B cell (primary cell): ENCODE measurements around the gene ABCA7. TPM values are rescaled to one million over a fixed set of nuclear protein-coding genes. Genes with fewer than 3 reads are reported as not detected.

Source experiments
- ATAC-seq: fragments of 200-7000 bp; cut with Tn5 transposase; one replicate; pipeline ENCODE4 v1.10.0; 2021; ENCODE audit warnings: low read depth, mild to moderate bottlenecking, moderate number of reproducible peaks, moderate library complexity
- CTCF ChIA-PET: fragments of 350-600 bp; sonication (Branson Sonifier 250); formaldehyde crosslinking; loops from one replicate; lab custom pipeline; 2021; ENCODE audit warnings: antibody characterized with exemption, inconsistent platforms; lab: Charles Lee
- POLR2A ChIA-PET: fragments of 350-600 bp; sonication (Branson Sonifier 250); formaldehyde crosslinking; loops from one replicate; lab custom pipeline; 2021; ENCODE audit warnings: antibody characterized with exemption; lab: Charles Lee
- DNase-seq: peaks from one replicate; pipeline ENCODE4 v3.0.0; 2013
- H2AFZ ChIP-seq: 2 replicates; pipeline ENCODE4 v1.6.1; 2012; ENCODE audit warnings: mild to moderate bottlenecking, low read depth, low read length; ENCODE audit not compliant: insufficient read depth, poor library complexity, severe bottlenecking
- H3K27ac ChIP-seq, 2 donors: 1 replicate in 1 of 2; 2 replicates in 1 of 2; pipeline ENCODE4 v1.5.1; 2012 to 2013; ENCODE audit warnings: low read length in 2 of 2, mild to moderate bottlenecking in 2 of 2, moderate library complexity in 1 of 2
- H3K27me3 ChIP-seq, 4 experiments: fragments of 200-600 bp in 1 of 4; sonication (generic) in 1 of 4; replicated peaks in 1 of 4; 1 replicate in 2 of 4; 2 replicates in 2 of 4; pipeline versions ENCODE4 v1.6.1 to v1.7.0; 2013 to 2016; ENCODE audit warnings: low read length in 3 of 4, mild to moderate bottlenecking in 2 of 4, mixed read lengths in 1 of 4, moderate library complexity in 1 of 4; ENCODE audit not compliant: insufficient read depth in 4 of 4, control insufficient read depth in 3 of 4; ENCODE audit errors: control extremely low read depth in 1 of 4
- H3K36me3 ChIP-seq, 2 experiments: replicated peaks in 1 of 2; 1 replicate in 1 of 2; 2 replicates in 1 of 2; pipeline versions ENCODE4 v1.6.1 to v1.7.1; 2013; ENCODE audit warnings: low read length in 1 of 2; ENCODE audit not compliant: insufficient read depth in 2 of 2, control insufficient read depth in 1 of 2; ENCODE audit errors: control extremely low read depth in 1 of 2, extremely low read depth in 1 of 2
- H3K4me1 ChIP-seq, 2 donors: fragments of 200-600 bp in 1 of 2; sonication (generic) in 1 of 2; 1 replicate in 1 of 2; 2 replicates in 1 of 2; pipeline versions ENCODE4 v1.5.1 to v1.6.1; 2013 to 2017; ENCODE audit warnings: low read length in 2 of 2; ENCODE audit not compliant: control insufficient read depth in 2 of 2, insufficient read depth in 2 of 2
- H3K4me2 ChIP-seq: replicated peaks from 2 replicates; pipeline ENCODE3; 2012; ENCODE audit warnings: mild to moderate bottlenecking, low read depth, low read length; ENCODE audit not compliant: poor library complexity, severe bottlenecking
- H3K4me3 ChIP-seq, 5 experiments: fragments of 200-600 bp in 1 of 5; sonication (generic) in 1 of 5; 1 replicate in 3 of 5; 2 replicates in 2 of 5; pipeline versions ENCODE4 v1.5.1 to v1.7.0; 2011 to 2016; ENCODE audit warnings: low read length in 4 of 5, mild to moderate bottlenecking in 4 of 5, low read depth in 2 of 5, control low read depth in 1 of 5, moderate library complexity in 1 of 5; ENCODE audit not compliant: insufficient read depth in 1 of 5; ENCODE audit errors: control extremely low read depth in 1 of 5, extremely low read depth in 1 of 5
- H3K79me2 ChIP-seq: fragments of 200-600 bp; sonication (generic); one replicate; pipeline ENCODE4 v1.6.0; 2016; ENCODE audit warnings: low read length; ENCODE audit not compliant: control insufficient read depth, insufficient read depth
- H3K9ac ChIP-seq: fragments of 200-600 bp; sonication (generic); 2 replicates; pipeline ENCODE4 v1.6.1; 2017; ENCODE audit warnings: mild to moderate bottlenecking, low read length, moderate library complexity
- H3K9me3 ChIP-seq, 3 donors: one replicate each; pipeline versions ENCODE4 v1.6.1 to v1.7.1; 2013; ENCODE audit warnings: low read length in 2 of 3; ENCODE audit not compliant: control insufficient read depth in 2 of 3, insufficient read depth in 1 of 3; ENCODE audit errors: control extremely low read depth in 1 of 3
- H4K20me1 ChIP-seq: 2 replicates; pipeline ENCODE4 v1.6.0; 2012; ENCODE audit warnings: mild to moderate bottlenecking, low read length; ENCODE audit not compliant: insufficient read depth, control insufficient read depth, poor library complexity, severe bottlenecking
- H3K27ac Mint-ChIP-seq: one replicate; pipeline ENCODE4 v1.8.0; 2021; ENCODE audit warnings: mixed read lengths
- H3K27me3 Mint-ChIP-seq: one replicate; pipeline ENCODE4 v1.8.0; 2021; ENCODE audit warnings: mixed read lengths
- H3K4me1 Mint-ChIP-seq: one replicate; pipeline ENCODE4 v1.8.0; 2021; ENCODE audit warnings: mixed read lengths
- H3K4me3 Mint-ChIP-seq: one replicate; pipeline ENCODE4 v1.8.0; 2021; ENCODE audit warnings: mixed read lengths
- H3K9me3 Mint-ChIP-seq: one replicate; pipeline ENCODE4 v1.8.0; 2022; ENCODE audit warnings: mixed read lengths; ENCODE audit not compliant: insufficient read depth
- CTCF ChIP-seq: fragments of 200-600 bp; IDR thresholded peaks from one replicate; pipeline ENCODE4 v1.8.0; 2022; ENCODE audit warnings: antibody characterized with exemption, mild to moderate bottlenecking
- EZH2 ChIP-seq: IDR thresholded peaks from 2 replicates; pipeline ENCODE4 v1.6.1; 2012; ENCODE audit warnings: borderline replicate concordance, low read depth, mild to moderate bottlenecking, moderate library complexity, low read length; ENCODE audit not compliant: insufficient read depth, poor library complexity, severe bottlenecking
- WGBS: methylation state at CpG from one replicate; pipeline ENCODE4 v1.1.5; 2013; ENCODE audit warnings: missing lambda C conversion rate; ENCODE audit not compliant: insufficient coverage; 5-methylcytosine and 5-hydroxymethylcytosine counted together
- intact Hi-C: fragments of 100-400 bp; cut with micrococcal nuclease; formaldehyde crosslinking; loops from one replicate; pipeline ENCODE4 v1.10.0; 2022
- polyA plus RNA-seq: library from polyadenylated mRNA; depleted of rRNA; stranded (reverse); fragments of >200 nt; gene quantifications from 2 replicates; pipeline ENCODE4 v1.2.3, GENCODE V29; 2012
- total RNA-seq, 2 donors: library from RNA; stranded (reverse); fragments of 120-200 nt in 1 of 2; gene quantifications; 1 replicate in 1 of 2; 2 replicates in 1 of 2; pipeline versions ENCODE4 v1.2.3 to v1.2.4, GENCODE V29; 2013 to 2022

The ABCA7 gene
- total and polyA plus RNA-seq, 2 donors (not counting 1 experiment from before 2014, with no cell fraction given) = 192 to 281 TPM

- ChIA-PET CTCF (interaction anchor here (0.6 to 2.7 kb wide), 8 partner anchors 10 to 171 kb away, joined by 3 to 14 read pairs (median 4); no protein-coding TSS in a partner anchor), POLR2A (interaction anchor here (0.6 to 4.0 kb wide), 14 partner anchors 8 to 166 kb away, joined by 3 to 21 read pairs (median 6); partner anchors contain the start of genes ABCA7, ARHGAP45, CIRBP and POLR2E)
- peaks cover 28% of the 10 kb centered on the region for H4K20me1 ChIP-seq
- WGBS = 56% methylated on average over 4 of the region's 17 CpGs
- no peak overlapping the region for H2AFZ ChIP-seq
- H3K9me3 ChIP-seq = no peaks in the 10 kb centered on the region
- H3K36me3 ChIP-seq = peaks cover 0 to 15% of the 10 kb centered on the region in 2 experiments
- H3K4me2 ChIP-seq = peak overlapping the region; percentile 96
- Mint-ChIP-seq H3K27ac (peak overlapping the region; percentile 94), H3K4me1 (peaks cover 42% of the 10 kb centered on the region), H3K4me3 (peak overlapping the region; percentile 57), H3K9me3 (no peaks in the 10 kb centered on the region), H3K27me3 (no peaks in the 10 kb centered on the region)
- no peak for TF ChIP-seq EZH2
- TF ChIP-seq CTCF = no peak
- DNase-seq (peak; percentile 52), ATAC-seq (no peak)
- peaks cover 11% of the 10 kb centered on the region for H3K79me2 ChIP-seq
- H3K27me3 ChIP-seq = no peaks in the 10 kb centered on the region
- no peak overlapping the region for H3K9ac ChIP-seq
- intact Hi-C loops = loop anchor here (1.0 to 5.0 kb wide), 5 partner anchors 7 to 165 kb away; partner anchors contain the start of genes ABCA7, ARHGAP45, ATP5F1D and CIRBP
- H3K4me3 ChIP-seq = no peak overlapping the region
- peaks cover 26 to 55% of the 10 kb centered on the region in 2 donors for H3K4me1 ChIP-seq
- H3K27ac ChIP-seq = peak overlapping the region; percentile 29 to 100
Measured at GRCh38 chr19:1102407-1103131, 62.7 kb downstream of the ABCA7 start.
